GM12864 (cell line): ENCODE measurements around the gene LRTM2.

Experiments used
- DNase-seq: peaks from one replicate; pipeline ENCODE4 v3.0.0-alpha.2; 2011; ENCODE audit warnings: low read depth
- H3K4me3 ChIP-seq: 2 replicates; pipeline ENCODE4 v1.5.1; 2011; ENCODE audit warnings: mild to moderate bottlenecking, low read depth, low read length, control low read depth
- TF ChIP-seq, protein P1 (sequence below): IDR thresholded peaks from 2 replicates; pipeline ENCODE4 v1.5.1; 2011; ENCODE audit warnings: low read depth, mild to moderate bottlenecking, moderate library complexity, low read length, control low read depth, inconsistent platforms; ENCODE audit errors: missing control alignments

The LRTM2 gene

DNA sequence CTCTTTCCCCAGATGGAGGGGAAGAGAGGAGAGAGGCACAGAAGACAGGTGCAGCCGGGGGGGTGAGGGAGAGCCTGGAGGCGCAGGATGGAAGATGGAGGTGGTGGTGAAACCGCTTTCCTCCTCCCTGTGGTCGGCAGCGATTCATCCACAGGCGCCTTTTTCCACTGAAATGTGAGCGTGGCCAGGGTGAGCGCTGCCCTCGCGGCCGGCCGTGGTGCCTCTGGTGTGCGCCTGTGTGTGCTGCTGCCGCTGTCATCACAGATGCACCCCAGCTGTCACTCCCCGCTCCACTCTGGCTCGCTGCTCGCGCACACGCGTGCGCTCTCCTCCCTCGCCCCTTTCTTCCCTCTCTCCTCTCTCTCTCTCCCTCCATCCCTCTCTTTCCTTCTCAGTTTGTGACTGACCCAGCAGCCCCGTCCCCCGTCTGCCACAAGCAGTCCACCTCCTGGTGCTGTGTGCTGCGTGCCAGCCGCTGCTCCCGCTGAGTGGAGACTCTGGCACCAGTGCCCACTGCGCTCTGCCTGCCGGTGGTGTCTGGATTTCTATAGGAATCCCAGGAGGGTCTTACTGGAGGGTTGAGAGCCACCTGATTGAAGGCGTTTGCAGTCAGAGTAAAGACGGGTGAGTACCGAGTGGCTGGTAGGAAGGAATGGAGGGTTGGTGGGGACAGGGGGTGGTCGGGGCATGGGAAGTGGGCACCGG lies at the start of gene LRTM2:
Gene LRTM2 (plus strand): TSS at position 375 of the 705 bp plus-strand sequence. CDS start 7,584 bp downstream, outside the sequence.
- no peak within 1 kb of the TSS for H3K4me3 ChIP-seq
- TF ChIP-seq, protein P1, sequence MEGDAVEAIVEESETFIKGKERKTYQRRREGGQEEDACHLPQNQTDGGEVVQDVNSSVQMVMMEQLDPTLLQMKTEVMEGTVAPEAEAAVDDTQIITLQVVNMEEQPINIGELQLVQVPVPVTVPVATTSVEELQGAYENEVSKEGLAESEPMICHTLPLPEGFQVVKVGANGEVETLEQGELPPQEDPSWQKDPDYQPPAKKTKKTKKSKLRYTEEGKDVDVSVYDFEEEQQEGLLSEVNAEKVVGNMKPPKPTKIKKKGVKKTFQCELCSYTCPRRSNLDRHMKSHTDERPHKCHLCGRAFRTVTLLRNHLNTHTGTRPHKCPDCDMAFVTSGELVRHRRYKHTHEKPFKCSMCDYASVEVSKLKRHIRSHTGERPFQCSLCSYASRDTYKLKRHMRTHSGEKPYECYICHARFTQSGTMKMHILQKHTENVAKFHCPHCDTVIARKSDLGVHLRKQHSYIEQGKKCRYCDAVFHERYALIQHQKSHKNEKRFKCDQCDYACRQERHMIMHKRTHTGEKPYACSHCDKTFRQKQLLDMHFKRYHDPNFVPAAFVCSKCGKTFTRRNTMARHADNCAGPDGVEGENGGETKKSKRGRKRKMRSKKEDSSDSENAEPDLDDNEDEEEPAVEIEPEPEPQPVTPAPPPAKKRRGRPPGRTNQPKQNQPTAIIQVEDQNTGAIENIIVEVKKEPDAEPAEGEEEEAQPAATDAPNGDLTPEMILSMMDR, result no peak
- no peak for DNase-seq

DNA sequence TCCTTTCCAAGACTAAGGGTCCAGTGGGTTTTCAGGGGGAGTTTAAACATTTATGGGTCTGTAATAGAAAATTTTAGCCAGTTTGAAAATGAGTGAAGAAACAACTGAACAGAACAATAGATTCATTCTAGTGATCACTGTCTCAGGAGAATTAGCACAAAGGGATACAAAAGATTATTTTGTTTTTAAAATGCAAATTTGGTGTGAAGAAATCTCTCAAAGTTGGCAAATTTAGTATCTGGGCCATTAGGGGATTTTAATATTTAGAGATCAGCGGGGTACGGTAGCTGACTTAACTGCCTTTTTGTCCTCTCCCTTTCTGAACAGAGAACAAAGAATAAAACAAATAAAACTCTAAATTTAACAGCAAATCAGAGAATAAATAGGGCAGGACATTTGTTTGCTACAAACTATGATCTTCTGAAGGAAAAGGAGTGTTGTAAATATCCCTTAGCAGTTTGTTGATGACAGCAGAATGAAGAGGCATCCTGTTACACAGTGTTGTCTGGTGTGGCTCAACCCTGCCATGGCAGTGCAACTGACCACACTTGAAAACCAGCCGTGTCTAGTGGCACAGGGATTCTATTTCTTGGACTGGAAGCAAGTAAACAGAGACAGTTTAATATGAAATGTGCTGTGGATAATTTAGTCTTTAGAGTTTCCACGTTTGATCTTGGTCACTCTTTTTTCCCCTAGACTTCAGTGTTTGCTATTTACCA lies 46.3 kb upstream of the LRTM2 start:
- TF ChIP-seq, protein P1, result no peak
- DNase-seq, result no peak
- no peak overlapping the region for H3K4me3 ChIP-seq

DNA sequence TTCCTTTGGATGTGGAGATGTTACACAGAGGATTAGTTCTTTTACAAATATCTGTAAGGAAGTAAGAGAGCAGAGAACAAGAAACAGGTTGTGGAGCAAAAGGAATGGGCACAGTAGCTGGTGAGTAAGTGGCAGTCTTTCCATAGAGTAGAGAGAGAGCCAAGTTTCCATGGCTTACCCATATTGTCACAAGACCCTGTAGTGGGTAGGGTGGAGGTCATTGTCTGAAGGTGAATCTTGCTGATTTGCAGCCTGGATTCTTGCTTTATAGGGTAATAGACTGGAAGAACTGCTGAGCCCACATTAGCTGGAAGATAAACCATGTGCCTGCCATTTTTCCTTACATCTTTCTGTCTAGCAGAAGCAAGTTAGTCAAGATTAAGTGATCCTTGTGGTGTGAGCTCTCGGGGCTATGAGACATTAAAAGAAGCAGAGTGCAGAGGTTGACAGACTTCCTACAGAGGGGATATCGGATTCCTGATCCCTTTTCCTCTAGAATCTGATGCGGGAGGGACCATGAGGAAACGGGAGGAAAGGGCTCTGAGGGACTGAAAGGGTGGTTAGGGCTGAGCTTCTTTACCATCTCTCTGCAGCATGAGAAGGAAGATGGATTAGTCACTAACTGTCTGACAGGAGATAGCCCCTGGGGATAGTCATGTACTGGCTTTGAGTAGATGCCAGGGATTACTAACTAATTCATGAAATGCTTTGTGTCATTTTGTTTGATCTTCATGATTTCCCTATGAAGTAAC lies 44.0 kb upstream of the LRTM2 start:
- no peak overlapping the region for H3K4me3 ChIP-seq
- DNase-seq, result no peak
- TF ChIP-seq, protein P1, result no peak

GRCh38 chr12:1777798-1778197 lies 42.6 kb upstream of the LRTM2 start:
- no peak overlapping the region for H3K4me3 ChIP-seq
- DNase-seq, result no peak
- TF ChIP-seq, protein P1, result no peak

GRCh38 chr12:1778911-1779310 lies 41.5 kb upstream of the LRTM2 start:
- no peak for DNase-seq
- H3K4me3 ChIP-seq, result no peak overlapping the region
- TF ChIP-seq, protein P1, result no peak

GRCh38 chr12:1779783-1780182 lies 40.6 kb upstream of the LRTM2 start:
- TF ChIP-seq, protein P1, result no peak
- no peak for DNase-seq
- no peak overlapping the region for H3K4me3 ChIP-seq
